Astrocyte of the hippocampus (primary cell): Measurements from ENCODE around the gene CAB39L.

ENCODE experiments used
- DNase-seq: peaks from one replicate; pipeline ENCODE4 v3.0.0; 2011; ENCODE audit warnings: low read depth, low spot score

CAB39L gene

DNA sequence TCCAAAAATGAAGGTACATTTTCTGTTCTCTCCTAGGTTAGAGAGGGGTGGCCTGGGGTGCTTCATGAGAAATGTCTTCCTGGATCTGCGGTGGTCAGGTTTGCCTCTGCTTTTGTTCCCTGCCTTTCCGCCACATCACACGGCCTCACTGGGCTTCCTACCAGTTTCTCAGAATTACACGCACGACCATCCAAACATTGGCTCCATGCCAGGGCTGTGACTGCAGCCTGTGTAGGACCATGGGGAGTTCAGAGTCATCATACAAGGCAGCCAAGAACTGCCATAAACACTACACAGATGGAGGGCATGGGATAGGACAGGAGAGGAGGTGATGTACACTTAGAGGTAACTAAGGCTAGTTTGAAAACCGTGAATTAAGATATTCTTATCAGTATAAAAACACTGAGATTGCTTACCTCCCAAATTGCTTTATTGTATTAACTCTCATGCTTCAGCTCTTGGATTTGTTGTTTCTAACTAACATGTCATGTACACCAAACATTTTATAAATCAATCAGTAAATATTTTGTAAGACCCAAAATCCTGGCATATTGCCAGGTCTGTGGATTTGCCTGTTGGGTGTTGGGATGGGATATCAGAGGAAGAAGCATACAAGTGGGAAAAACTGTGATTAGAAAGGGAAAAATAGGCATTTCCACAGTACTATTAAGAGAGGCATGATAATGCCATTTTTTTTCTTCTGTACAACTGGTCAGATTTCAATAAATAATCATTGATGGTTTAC lies 150.9 kb downstream of the CAB39L start:
- DNase-seq, result peak; percentile 95

DNA sequence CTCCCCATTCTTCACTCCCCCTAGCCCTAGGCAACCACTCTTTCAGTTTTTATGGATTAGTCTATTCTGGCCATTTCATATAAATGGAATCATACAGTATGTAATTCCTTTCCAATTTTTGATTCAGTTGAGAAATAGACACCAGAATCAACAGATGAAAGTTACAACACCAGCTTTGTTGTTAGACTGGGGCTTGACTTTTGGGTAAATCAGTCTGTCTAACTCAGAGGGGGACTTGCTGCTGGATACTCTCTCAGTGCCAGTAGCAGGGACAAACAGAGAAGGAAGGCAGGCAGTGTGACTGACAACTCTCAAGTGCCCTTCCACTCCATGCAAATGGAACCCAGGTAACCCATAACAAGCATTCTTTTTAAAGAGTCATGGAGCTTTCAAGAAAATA lies 155.4 kb downstream of the CAB39L start:
- no peak for DNase-seq

DNA sequence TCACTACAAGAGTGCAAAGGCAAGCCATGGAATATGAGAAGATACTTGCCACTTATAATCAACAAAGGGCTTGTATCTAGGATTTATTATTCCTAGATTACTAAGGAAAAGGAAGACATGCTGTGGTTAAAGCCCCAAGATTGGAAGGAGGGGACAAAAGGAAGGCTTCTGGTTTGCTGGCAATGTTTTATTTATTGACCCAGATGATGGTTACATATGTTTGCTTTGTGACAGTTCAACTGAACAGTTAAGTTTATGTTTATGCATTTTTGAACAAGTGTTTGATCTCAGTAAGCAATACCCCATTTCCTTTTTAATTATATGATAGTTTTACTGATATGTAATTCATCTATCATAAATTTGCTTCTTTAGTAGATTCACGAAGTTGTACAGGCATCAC lies 155.9 kb downstream of the CAB39L start:
- DNase-seq, result no peak

DNA sequence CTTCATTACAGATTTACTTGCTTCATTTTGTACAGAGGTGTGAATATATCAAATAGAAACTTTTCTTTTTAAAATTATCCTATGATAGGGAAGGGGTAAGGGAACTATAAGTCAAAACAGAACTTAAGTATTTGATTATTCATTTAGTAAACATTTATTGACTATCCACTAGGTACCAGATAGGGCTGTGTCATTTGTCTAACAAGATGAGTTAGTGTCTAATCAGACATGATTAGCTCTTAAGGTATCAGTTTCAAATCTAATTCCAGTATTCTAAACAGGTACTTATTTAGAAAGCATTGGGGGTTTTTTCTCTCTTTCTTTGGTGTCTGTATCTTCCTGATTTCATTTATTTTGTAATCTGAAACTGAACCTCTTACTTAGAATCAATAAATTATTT lies 164.0 kb downstream of the CAB39L start:
- no peak for DNase-seq

DNA sequence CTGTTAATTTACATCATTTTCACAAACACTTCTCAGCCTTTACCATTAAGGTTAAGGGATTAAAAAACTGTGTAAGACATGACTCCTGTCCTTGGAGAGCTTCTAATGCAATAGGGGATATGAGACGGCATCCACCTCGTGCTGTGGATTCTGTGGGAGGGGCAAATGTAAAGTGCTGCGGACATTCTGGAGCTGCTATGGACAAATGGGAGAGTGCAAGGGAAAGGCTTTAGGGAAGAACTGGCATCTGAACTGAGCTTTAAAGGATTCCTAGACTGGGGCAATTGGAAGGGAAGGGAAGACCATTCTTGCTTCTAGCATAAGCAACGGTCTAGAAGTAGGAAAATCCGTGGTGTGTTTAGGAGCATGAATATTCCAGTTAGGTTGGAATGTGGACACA lies 164.8 kb downstream of the CAB39L start:
- no peak for DNase-seq

DNA sequence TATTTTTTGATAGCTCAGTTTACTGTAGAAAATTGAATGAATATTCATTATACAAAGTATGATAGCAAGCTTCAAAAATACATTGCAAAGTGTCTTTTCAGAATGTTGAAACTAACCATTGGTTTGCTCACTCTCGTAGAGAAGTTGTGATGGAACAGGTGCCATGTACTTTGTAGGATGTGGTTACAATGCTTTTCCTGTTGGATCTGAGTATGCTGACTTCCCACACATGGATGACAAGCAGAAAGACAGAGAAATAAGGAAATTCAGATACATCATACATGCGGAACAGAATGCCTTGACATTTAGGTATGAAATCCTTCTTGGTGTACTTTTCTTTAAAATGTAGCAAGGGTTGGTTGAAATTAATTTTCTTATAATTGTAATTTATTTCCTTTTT lies 165.7 kb downstream of the CAB39L start:
- DNase-seq, result no peak

DNA sequence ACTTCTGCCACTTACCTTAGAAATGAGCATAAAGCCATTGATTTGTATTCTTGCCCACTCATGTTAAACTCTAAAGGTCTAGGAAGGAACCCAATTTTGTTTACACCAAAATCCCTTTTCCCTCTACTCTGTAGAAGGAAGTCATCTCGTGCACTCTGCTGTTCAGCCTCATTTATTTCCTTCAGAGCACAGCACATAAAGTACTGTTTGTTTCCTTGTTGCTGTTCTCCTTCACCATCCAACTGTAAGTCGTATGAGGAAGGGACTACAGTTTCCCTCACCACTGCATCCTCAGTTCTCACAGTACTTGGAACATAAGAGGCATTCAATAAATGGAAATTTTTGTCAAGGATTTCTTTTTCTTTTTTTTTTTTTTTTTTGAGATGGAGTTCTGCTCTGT lies 171.6 kb downstream of the CAB39L start:
- DNase-seq, result no peak

DNA sequence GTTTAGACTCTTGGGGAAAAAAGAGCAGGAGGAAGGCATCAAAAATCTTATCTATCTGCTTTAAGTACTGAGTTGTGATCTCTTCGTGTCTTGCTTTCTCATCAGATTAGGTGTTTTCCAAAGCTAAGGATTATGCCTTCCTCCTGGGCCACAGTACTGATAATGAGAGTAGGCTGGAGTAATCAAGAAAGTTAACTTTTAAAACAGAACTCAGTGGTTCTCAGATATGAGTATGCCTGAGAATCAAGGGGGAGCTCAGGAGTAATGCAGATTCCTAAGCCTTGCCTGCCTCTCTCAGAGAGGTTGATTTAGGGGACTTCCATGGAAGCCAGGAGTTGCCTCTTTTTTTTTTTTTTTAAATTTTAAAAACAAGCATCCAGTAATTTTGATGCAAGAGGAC lies 172.6 kb downstream of the CAB39L start:
- DNase-seq, result no peak

DNA sequence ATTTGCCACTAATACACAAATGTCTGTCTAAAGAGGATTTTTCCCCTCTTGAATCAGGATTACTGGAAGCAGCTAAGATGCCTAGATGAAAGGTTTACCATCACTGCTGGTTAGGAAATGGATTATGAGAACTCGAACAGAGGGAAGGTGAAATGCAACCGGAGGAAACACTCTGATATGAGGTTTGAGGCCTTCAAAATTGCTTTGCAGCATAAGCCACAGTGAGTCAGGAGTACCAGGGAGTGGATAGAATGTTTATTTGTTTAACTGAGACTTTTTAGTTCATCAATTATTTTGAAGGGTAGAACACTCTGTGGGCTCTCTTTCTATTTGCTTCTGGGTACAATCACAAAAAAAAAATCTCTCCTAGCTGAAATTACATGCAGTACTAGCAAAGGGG lies 178.0 kb downstream of the CAB39L start:
- DNase-seq, result peak; percentile 52

DNA sequence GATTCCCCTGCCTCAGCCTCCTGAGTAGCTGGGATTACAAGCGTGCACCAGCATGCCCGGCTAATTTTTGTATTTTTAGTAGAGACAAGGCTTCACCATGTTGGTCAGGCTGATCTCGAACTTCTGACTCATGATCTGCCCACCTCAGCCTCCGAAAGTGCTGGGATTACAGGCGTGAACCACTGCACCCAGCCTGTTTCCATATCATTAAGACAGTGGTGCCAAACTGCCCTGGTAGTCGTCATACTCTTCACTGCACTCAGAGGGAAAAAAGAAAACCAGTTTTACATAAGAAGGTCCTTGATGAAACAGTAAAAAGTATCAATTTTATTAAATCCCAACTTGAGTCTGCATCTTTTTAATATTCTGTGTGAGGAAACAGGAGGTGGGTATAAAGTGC lies 181.2 kb downstream of the CAB39L start:
- DNase-seq, result no peak

DNA sequence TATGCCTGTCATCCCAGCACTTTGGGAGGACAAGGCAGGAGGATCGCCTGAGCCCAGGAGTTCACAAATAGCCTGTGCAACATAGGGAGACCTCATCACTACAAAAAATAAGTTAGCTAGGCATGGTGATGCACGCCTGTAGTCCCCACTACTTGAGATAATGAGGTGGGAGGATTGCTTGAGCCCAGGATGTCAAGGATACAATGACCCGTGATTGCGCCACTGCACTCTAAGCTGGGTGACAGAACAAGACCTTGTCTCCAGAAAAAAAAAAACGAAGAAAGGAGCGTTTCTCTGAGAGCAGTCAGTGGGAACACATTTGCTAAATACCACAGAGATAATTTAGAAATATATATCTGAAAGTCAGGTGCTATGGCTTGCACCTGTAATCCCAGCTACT lies 184.3 kb downstream of the CAB39L start:
- DNase-seq, result no peak
